GM20431 (cell line): Measurements from ENCODE around the gene AKAIN1.

Experiments used
- in situ Hi-C: fragments of 300-500 bp; cut with MseI, MboI; formaldehyde crosslinking; loops from one replicate; pipeline ENCODE4 v1.15.0; 2020; ENCODE audit warnings: low sequenced_read_pairs; ENCODE audit not compliant: unreplicated experiment

Gene AKAIN1

GRCh38 chr18:5103286-5103685, 93.8 kb downstream of the AKAIN1 start:
- in situ Hi-C loops = no loop called here

- in situ Hi-C loops = no loop called here
These were observed 99.8 kb downstream of the AKAIN1 start for GRCh38 chr18:5097116-5097703.

- in situ Hi-C loops = no loop called here
These were observed 101.8 kb downstream of the AKAIN1 start for GRCh38 chr18:5095239-5095638.

- in situ Hi-C loops = no loop called here
These were observed 103.2 kb downstream of the AKAIN1 start for GRCh38 chr18:5093902-5094301.
